A673 (cell line): ENCODE data around the gene RXRA. TPM values are rescaled to one million over a fixed set of nuclear protein-coding genes. Genes with fewer than 3 reads are reported as not detected.

Source experiments
- BruUV-seq: library from RNA; stranded (reverse); fragments of 400-500 nt; replicated peaks from 2 replicates; lab custom pipeline; 2021; lab: Mats Ljungman, UMichigan
- CTCF ChIA-PET: fragments of 300-600 bp; sonication (Branson Sonifier 250); formaldehyde crosslinking; loops from one replicate; lab custom pipeline; 2022; ENCODE audit warnings: antibody characterized with exemption; lab: Charles Lee
- POLR2A ChIA-PET: fragments of 300-600 bp; sonication (Branson Sonifier 250); formaldehyde crosslinking; loops from one replicate; lab custom pipeline; 2022; ENCODE audit warnings: antibody characterized with exemption; ENCODE audit not compliant: low non-redundant PET; lab: Charles Lee
- DNase-seq: peaks from one replicate; pipeline ENCODE4 v3.0.0-alpha.2; 2015; ENCODE audit warnings: low spot score
- H3K27ac ChIP-seq: fragments of 200-600 bp; sonication (generic); 2 replicates; pipeline ENCODE4 v1.5.1; 2016; ENCODE audit warnings: mixed run types, low read depth, mild to moderate bottlenecking, mixed read lengths, antibody characterized with exemption, low read length; ENCODE audit not compliant: poor library complexity, severe bottlenecking
- H3K27me3 ChIP-seq: fragments of 200-600 bp; sonication (generic); replicated peaks from 2 replicates; pipeline ENCODE4 v1.6.1; 2017; ENCODE audit warnings: mixed run types, low read depth, mild to moderate bottlenecking, mixed read lengths, antibody characterized with exemption, low read length; ENCODE audit not compliant: insufficient read depth, poor library complexity
- H3K36me3 ChIP-seq: fragments of 200-600 bp; sonication (generic); 2 replicates; pipeline ENCODE4 v1.6.1; 2016; ENCODE audit warnings: mixed run types, mild to moderate bottlenecking, mixed read lengths, antibody characterized with exemption, low read length; ENCODE audit not compliant: insufficient read depth, poor library complexity, severe bottlenecking
- H3K4me1 ChIP-seq: fragments of 200-600 bp; sonication (generic); 2 replicates; pipeline ENCODE4 v1.6.1; 2017; ENCODE audit warnings: mixed run types, mild to moderate bottlenecking, mixed read lengths, antibody characterized with exemption, low read length; ENCODE audit not compliant: insufficient read depth, poor library complexity, severe bottlenecking
- H3K4me3 ChIP-seq: fragments of 200-600 bp; sonication (generic); 2 replicates; pipeline ENCODE4 v1.5.1; 2016; ENCODE audit warnings: low read depth, mixed run types, mild to moderate bottlenecking, mixed read lengths, low read length; ENCODE audit not compliant: poor library complexity, severe bottlenecking
- H3K9me3 ChIP-seq: fragments of 200-600 bp; sonication (generic); 2 replicates; pipeline ENCODE4 v1.6.1; 2016; ENCODE audit warnings: mixed run types, low read depth, mild to moderate bottlenecking, mixed read lengths, antibody characterized with exemption, low read length; ENCODE audit not compliant: poor library complexity, severe bottlenecking
- CTCF ChIP-seq: fragments of 300-800, 200-600 bp; sonication (generic); conservative IDR thresholded peaks from 2 replicates; pipeline ENCODE4 v1.5.1; 2017; ENCODE audit warnings: low read depth, mild to moderate bottlenecking, antibody characterized with exemption, low read length, moderate library complexity, mixed read lengths
- EZH2 ChIP-seq: fragments of 200-600 bp; sonication (generic); IDR thresholded peaks from 2 replicates; pipeline ENCODE4 v1.6.1; 2017; ENCODE audit warnings: borderline replicate concordance, low read depth, mild to moderate bottlenecking, mixed read lengths, antibody characterized with exemption, low read length; ENCODE audit not compliant: poor library complexity, severe bottlenecking
- intact Hi-C: fragments of 100-400 bp; cut with micrococcal nuclease; formaldehyde crosslinking; loops from one replicate; pipeline ENCODE4 v1.10.0; 2022; ENCODE audit not compliant: unreplicated experiment
- total RNA-seq: library from RNA; stranded (reverse); gene quantifications from 2 replicates; pipeline ENCODE4 v1.2.3, GENCODE V29; 2021

RXRA gene
- total RNA-seq, 1 experiment from 2014 or later: 54.1 TPM

DNA sequence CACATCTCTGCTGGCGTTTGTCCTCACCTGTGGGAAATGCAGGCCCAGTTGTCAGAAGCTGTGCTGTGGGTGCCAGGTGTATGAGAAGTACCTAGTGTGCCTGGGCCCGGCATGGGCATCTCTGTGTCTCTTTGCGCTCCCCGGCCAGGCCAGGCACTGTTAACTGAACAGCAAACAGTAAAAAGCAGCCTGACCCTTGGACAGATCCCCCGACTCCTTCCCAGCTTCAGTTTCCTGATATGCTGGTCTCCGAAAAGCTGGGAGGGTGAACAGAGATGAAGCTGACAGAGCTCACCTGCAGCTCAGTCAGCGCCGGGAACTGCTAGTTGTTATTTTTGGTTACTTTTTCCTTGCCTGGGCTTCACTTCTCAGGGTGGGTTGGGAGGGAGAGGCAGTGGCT, 28.9 kb downstream of the RXRA start:
- BruUV-seq: no TSS peak
- intact Hi-C loops: no loop called here
- DNase-seq: no peak
- Histone ChIP-seq H3K4me1 (peaks cover 43% of the 10 kb centered on the region), H3K36me3 (no peaks in the 10 kb centered on the region), H3K9me3 (no peaks in the 10 kb centered on the region), H3K27ac (no peak overlapping the region), H3K4me3 (no peak overlapping the region), H3K27me3 (no peaks in the 10 kb centered on the region)
- ChIA-PET POLR2A (no interaction called here), CTCF (interaction anchor here (0.6 kb wide), 1 partner anchor 13 kb away, joined by 3 read pairs; no protein-coding TSS in a partner anchor)
- TF ChIP-seq EZH2 (no peak), CTCF (no peak)

DNA sequence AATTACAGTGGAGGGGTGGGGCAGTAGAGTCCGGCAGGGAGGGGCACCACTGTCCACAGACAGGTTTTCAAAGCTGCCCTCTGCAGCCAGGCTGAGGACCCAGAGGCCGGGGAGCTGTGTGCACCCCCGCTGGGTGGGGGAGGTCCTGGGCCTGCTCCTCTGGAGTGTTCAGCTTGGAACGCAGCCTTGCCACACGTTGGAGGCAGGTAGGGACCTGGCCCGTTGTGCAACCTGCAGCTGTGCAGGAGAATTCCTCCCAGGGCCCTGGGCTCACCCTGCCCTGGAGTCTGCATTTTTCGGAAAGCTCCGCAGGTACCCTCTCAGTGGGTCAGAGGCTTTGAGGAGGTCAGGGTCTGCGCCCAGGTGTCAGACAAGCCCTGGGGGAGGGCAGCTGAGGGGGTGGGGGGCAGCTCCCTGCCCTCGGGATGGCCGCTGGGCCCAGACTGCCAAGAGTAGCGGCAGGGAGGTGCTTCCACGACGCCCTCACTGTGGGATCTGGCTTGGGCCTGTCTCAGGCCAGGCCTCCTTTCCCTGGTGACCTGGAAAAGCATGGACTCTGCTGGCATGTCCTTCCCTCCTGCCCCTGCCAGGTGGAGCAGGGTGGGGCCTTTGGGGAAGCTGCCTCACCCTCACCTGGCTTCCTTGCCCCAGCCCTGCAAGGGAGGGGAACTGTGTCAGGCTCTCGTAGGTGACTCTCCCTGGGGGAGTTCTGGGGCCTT, 29.5 kb downstream of the RXRA start:
- intact Hi-C loops: no loop called here

More for the DNA sequence above, 29.5 kb downstream of the RXRA start:
- Histone ChIP-seq H3K4me3 (no peak overlapping the region), H3K27ac (no peak overlapping the region), H3K4me1 (peaks cover 37% of the 10 kb centered on the region), H3K27me3 (no peaks in the 10 kb centered on the region), H3K9me3 (no peaks in the 10 kb centered on the region), H3K36me3 (no peaks in the 10 kb centered on the region)
- no peak for DNase-seq
- BruUV-seq: no TSS peak
- TF ChIP-seq EZH2: no peak
- no peak for TF ChIP-seq CTCF
- ChIA-PET CTCF (interaction anchor here (0.6 kb wide), 1 partner anchor 12 kb away, joined by 3 read pairs; no protein-coding TSS in a partner anchor), POLR2A (no interaction called here)
